Hypothalamus (tissue), 51 donors: ENCODE results near the gene SPIRE2.
A peak's percentile ranks its signal among the peaks of the same experiment; 100 is the strongest.
"Not testable (repeated sequence)": the region's sequence is repeated elsewhere in the genome, so short reads cannot be mapped to it uniquely, and the experiment has no call there.

Source experiments
- DNase-seq, 51 donors: peaks; one replicate each; lab custom pipeline; 2025; lab: John Stamatoyannopoulos, UW

The SPIRE2 gene

DNA sequence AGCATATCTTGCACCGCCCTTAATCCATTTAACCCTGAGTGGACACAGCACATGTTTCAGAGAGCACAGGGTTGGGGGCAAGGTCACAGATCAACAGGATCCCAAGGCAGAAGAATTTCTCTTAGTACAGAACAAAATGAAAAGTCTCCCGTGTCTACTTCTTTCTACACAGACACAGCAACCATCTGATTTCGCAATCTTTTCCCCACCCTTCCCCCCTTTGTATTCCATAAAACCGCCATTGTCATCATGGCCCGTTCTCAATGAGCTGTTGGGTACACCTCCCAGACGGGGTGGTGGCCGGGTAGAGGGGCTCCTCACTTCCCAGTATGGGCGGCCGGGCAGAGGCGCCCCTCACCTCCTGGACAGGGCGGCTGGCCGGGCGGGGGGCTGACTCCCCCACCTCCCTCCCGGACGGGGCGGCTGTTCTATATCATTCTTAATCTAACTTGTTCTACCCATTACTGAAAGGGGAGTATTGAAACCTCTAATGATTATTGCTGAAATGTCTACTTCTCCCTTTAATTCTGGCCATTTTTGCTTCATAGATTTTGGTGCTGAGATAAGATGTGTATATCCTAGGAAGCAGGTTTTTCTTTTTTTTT is 21.6 kb upstream of the SPIRE2 start:
- not testable (repeated sequence) for DNase-seq

DNA sequence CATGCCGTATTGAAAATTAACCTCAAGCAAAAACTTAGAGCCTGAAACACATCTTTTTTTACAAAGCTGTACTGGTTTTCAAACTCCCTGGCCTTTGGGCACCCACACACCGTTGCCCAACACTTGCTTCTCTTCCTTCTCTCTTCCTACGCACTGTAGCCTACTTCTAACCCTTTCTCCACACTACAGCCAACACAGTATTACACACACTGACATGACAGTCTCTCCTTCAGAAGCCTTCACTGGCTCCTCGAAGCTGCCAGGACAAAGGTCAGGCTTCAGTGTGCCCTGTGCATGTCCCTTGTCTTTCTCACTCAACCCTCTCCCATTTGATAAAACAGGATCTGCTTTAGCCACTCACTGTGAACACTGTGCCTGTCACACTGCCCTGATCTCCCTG is 19.8 kb upstream of the SPIRE2 start:
- no peak for DNase-seq

DNA sequence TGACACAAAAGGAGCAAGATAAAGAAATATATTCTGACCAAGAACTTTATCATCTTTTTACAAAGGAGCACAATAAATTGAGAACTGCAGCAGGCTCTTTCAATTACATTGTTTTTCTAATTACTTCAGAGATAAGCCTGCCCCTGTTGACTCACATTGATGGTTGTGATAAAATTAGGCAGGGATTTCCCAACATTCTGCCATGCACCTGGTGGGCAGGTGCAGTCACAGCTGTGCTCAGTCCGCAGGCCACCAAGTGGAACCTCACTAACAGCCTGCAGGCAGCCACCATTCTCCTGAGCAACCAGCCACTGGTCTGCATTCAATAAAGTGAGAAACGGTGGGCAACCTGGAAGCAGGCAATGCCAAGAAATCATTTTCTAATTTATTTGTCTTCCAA is 17.0 kb upstream of the SPIRE2 start:
- no peak for DNase-seq

DNA sequence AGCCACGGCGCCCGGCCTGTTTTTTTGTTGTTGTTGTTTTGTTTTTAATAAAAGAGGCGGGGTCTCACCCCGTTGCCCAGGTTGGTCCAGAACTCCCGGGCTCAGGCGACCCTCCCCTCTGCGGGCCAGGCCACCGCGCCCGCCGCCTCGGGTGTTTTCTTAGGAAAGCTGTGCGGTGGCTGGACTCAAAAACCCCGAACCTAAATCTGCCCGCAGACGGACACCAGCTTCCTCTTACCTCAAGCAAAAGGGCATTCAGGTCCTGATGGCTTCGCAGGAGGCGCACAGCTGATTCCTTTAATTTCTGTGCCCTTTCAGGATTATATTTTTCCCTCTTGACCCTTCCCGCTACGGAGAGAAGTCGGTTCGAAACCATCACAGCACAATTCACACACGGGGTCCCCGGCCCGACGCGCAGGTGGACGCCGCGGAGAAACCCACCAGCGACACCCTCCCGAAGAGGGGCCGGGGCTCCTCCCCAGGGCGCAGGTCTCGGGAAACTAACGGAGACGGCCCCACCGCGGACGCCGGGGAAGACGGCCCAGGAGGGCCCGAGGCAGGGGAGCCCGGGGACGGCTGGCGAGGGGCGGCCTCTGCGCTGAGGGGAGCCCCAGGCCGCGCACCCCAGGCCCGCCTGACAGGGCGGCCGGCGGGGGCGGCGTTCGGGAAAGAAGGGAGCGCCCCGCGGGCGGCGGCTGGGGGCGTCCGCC is 12.5 kb upstream of the SPIRE2 start:
- no peak for DNase-seq

DNA sequence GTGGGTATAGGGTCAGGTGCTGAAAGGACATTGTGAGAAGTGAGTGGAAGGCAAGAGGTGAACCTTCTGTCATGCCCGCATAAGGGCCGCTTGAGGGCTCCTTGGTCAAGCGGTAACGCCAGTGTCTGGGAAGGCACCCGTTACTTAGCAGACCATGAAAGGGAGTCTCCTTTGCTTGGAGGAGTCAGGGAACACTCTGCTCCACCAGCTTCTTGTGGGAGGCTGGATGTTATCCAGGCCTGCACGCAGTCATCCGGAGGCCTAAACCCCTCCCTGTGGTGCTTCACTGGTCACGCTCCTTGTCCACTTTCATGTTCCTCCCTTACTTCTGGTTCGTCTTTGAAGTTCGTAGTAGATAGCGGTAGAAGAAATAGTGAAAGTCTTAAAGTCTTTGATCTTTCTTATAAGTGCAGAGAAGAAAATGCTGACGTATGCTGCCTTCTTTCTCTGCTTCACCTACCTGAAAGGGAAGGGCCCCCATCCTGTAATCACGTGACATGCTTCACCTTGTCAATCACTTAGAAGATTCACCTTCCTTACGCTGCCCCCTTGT is 9.3 kb upstream of the SPIRE2 start:
- DNase-seq: peak in 1 of 51 donors; percentile 10

DNA sequence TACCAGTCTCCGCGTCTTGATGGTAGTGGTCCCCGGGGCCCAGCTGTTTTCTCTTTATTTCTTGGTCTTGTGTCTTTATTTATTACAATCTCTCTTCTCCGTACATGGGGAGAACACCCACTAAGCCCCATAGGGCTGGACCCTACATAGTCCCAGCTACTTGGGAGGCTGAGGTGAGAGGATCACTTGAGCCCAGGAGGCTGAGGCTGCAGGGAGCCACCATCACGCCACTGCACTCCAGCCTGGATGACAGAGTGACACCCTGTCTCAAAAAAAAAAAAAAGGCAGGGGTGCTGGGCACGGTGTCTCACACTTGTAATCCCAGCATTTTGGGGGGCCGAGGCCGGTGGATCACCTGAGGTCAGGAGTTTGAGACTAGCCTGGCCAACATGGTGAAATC is 8.8 kb upstream of the SPIRE2 start:
- DNase-seq: not testable (repeated sequence)

DNA sequence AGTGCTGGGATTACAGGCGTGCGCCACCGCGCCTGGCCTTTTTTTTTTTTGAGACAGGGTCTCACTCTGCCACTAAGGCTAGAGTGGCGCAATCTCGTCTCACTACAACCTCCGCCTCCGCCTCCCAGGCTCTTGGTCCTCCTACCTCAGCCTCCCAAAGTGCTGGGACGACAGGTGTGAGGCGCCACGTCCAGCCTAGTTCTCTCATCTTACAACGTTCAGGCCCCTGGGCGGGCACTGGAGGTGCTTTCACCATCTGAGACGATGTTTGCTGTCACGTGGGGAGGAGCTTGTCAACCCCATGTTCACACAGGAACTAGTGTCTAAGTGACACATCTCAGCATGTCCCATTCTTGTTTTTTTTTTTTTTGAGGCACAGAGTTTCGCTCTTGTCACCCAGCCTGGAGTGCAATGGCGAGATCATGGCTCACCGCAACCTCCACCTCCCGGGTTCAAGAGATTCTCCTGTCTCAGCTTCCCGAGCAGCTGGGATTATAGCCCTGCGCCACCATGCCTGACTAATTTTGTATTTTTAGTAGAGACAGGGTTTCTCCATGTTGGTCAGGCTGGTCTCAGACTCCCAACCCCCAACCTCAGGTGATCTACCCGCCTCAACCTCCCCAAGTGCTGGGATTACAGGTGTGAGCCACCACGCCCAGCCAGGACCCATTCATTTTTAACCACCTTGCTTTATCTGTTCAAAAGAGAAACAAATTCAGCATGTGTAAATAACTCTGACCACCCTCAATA is 6.7 kb upstream of the SPIRE2 start:
- no peak for DNase-seq

DNA sequence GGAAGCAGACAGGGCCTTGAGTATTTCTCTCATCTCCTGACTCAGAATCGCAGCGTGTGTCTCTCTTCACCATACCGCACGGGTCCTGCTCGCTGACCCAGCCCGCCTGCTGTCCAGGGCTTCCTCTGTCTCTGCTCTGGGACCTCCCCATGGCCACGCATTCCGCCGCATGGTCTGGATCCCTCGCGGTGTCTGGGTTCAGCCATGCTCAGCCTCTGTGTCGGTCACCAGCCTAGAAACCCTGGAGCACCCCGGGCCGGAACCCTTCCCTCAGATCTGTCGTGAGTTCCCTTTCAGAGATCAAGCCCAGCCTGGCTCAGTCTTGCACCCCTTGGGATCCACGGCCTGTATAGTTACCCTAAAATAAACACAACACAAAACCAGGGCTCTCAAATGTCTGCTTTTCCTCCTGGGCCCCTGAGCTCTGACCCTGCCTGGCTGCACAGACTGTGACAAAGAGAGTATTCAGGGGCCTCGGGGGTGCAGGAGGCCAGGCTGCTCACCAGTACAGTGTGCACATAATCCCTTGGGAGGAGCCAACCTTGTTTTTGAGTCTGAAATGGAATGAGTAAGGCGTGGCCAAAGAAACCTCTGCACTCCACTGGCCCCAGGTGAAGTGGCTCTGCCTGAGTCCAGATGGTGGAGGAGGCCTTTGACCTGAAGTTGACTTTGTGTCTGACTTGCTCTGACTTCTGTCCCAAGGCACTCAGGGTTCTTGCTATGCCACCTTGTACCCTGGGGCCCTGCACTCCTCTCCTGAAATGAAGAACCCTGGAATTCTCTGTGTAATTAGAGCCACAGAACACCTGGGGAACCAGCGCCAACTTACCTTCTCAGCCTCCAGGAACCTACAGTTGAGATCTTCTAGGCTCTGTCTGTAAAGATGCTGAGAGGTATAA is 5.8 kb upstream of the SPIRE2 start:
- DNase-seq: no peak

DNA sequence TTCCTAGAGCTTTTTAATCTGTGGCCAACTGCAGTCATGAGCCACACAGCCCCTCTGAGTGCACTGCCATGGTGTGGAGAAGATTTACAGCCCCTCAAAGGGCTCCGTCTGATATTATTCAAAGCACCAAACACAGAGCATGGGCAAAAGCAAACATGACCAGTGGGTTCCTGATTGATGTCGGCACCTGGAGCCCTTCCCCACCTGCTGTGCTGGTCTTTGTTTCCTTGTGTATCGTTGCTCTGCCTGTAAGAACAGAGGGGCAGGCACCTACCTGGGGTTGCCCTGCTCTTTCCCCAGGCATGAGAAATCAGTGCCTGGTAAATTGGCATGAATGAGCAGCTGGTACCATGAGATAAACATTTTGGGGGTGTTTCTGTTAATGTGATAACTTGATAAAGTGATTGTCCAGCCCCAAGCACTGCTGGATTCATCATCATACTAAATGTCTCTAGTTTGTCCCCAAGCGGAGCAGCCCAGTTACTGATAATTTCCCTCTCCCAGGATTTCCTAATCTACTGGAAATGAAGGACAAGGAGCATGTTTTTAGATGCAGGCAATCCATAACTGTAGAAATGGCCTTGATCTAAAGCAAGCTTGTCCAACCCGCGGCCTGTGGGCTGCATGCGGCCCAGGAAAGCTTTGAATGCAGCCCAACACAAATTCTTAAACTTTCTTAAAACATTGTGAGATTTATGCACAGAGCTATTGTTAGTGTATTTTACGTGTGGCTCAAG is 5.0 kb upstream of the SPIRE2 start:
- no peak for DNase-seq

DNA sequence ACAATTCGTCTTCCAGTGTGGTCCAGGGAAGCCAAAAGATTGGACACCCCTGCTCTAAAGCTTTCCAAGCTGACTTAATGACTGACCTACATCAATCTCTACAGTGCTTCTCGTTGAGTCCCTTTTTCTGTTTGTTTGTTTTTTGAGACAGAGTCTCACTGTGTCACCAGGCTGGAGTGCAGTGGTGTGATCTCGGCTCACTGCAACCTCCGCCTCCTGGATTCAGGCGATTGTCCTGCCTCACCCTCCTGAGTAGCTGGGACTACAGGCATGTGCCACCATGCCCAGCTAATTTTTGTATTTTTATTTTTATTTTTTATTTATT is 4.5 kb upstream of the SPIRE2 start:
- DNase-seq: not testable (repeated sequence)

DNA sequence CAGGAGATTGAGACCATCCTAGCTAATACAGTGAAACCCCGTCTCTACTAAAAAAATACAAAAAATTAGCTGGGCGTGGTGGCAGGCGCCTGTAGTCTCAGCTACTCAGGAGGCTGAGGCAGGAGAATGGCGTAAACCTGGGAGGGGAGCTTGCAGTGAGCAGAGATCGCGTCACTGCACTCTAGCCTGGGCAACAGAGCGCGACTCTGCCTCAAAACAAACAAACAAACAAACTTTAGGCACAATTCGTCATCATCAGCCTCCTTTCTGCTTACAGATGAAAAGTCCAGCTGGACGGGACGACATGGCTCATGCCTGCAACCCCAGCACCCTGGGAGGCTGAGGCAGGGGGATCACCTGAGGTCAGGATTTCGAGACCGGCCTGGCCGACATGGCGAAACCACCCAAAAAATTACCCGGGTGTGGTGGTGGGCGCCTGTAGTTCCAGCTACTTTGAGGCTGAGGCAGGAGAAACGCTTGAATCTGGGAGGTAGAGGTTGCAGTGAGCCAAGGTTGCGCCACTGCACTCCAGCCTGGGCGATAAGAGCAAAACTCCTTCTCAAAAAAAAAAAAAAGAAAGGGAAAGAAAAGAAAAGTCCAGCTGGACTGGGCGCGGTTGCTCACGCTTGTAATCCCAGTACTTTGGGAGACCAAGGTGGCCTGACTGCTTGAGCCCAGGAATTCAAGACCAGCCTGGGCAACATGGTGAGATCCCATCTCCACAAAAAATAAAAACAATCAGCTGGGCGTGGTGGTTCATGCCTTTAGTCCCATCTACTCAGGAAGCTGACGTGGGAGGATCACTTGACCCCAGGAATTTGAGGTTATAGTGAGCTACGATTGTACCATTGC is 1.5 kb upstream of the SPIRE2 start:
- DNase-seq: no peak

DNA sequence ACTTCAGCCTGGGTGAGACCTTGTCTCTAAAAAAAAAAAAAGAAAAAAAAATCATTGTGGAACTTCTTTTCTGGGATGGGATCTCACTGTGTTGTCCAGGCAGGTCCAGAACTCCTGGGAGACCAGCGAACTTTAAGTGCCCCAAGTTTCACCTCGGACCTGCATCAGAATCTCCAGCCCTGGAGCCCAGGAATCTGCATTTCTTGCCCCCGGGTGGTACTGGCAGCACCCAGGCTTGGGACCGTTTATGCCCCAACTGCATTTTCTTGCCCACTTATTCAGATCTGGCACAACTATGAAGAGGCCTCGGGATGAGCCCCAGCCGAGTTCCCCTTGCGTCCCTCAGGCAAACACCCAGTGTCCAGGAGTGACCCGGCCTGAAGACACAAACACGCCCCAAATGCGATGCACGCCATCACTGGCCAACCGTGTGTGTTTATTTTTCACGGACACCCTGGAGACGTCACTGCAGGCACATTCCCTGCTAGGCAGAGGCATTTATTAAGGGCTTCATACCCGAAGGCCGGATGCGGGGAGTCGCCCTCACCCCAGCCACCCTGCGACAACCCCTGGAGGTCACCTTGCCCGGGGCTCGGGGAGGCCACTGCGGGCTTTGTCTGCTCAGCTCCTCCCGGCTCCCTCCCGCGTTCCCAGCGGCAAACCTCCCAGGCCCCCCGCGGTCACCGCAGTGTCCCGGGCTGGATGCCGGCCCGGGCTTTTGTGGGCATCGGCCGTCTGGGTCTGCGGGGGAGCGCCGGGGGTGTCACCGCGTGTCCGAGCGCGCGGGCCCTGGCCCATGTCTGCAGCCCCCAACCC is 684 bp upstream of the SPIRE2 start:
- DNase-seq: peak in 30 of 51 donors; percentile 7 to 67 (median 42)

DNA sequence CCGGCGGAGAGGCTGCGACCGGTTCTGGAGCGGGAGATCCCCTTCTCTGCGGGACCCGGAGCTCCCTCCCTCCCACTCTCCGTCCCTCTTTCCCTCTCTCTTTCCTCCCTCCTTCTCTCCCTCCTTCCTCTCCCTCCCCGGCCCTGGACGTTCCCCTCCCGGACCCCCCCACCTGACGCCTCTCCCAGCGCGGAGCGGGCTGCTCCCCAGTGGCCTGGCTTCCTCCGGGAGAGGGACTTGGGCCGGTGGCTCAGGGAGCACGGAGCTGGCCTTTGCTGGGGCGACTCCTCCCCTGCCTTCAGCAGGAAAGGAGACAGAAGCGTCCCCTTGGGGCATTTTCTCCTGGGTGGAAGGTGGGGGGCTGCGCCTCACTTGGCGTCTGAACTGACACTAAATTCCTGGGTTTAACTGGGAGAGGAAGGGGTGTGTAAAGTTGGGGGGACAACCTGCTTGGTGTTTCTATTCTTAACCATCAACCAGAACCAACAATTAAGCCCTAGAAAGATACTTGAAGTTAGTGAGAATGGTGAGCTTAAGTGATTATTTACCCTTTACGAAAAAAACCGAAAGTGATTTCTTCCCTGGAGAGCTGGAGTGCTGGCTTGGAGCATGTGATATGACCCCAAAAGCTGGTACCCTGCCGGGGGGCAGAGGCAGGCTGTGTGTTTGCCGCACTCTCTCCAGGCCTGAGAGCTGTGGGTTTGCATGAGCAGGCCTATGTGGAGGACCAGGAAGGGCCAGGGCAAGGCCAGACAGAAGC is 775 bp downstream of the SPIRE2 start:
- DNase-seq: peak in 8 of 51 donors; percentile 24 to 46 (median 37)

DNA sequence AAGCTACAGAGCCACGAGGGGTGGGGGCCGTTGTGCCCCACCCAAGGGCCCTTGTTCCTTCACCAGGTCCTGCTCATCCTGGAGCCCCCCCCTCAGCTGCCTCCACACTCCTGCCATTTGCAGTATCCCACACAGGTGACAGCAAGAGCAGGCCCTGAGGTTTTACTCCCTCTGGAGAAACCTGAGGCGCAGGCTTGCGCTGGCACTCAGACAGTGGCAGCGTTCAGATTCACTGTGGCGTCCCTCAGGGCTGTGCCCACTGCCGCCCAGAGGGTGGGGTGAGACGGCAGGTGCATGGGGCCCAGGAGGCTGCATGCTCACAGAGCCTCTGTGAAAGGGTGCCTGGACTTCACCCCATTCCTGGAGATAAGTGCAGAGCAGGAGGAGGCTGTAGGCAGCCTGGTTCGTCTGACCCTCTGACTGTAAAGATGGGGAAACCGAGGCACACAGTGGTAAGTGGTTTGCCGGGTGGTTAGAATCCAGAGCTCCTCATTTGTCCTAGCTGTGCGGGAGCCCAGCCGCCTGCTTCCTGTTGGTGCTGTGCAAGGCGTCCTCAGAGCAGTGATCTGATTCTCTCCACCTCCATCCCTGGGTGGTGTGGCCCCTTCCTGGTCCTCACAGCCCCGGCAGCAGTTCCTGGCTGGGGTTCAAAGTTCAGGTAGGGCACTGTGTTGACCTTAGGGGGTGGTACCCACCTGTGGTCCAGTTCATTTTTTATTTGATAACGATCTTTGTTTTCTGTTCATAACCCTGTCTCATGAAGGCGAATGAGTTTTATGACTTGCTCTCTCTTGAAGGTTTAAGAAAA is 1.6 kb downstream of the SPIRE2 start:
- DNase-seq: peak in 1 of 51 donors; percentile 19

DNA sequence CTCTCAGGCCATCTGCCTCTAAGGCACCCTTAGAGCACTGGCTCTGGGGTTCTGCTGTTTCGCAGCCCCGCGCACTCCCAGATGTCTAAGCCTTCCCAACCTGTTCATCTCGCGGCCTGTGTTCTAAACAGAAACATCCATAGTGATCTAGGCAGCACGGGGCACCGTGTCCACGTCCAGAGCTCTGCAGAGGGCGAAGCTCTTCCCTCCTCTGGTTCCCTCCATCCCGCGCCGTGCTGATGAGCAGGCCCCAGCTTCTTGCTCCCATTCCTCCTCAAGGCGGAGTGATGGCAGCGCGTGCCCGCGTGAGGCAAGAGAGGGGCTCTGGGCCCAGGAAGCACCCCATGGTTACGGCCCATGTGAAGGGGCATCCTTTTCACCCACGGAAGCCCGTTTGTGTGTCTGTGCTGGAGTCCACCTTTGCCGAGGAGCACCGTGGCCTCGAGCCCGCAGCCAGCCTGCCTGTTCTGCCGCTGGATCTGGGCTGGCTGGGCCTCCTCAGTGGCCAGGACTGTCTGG is 3.6 kb downstream of the SPIRE2 start:
- no peak for DNase-seq

DNA sequence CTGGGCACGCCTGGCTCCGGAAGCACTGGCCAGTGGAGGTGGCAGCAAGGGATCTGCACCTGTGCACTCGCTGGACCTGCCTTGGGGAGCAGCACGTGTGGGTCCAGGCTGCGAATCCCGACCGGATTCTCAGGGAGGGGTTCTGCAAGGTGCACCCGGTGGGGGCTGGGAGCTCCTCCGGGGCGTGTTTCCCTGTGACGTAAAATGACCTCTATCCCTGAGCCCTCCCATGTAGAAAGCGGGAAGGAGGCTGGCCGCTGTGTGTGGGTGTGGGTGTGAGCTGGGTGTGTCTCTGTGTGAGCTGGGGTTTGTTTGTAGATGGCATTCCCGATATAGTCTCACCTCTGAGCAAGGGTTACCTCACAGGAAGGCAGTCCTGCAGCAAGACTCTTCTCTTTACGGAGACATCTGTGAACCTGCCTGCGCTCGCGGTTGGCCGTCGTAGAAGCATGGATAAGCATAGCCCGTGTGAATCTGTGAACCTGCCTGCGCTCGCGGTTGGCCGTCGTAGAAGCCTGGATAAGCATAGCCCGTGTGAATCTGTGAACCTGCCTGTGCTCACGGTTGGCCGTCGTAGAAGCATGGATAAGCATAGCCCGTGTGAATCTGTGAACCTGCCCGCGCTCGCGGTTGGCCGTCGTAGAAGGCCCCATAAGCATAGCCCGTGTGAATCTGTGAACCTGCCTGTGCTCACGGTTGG is 5.5 kb downstream of the SPIRE2 start:
- DNase-seq: not testable (repeated sequence)
